GM13976 (cell line): ENCODE data around the gene ZNF333.
"Not testable (repeated sequence)": the region's sequence is repeated elsewhere in the genome, so short reads cannot be mapped to it uniquely, and the experiment has no call there.

Experiments used
- DNase-seq: peaks from one replicate; pipeline ENCODE4 v3.0.0; 2012; ENCODE audit warnings: low spot score
- in situ Hi-C: fragments of 300-500 bp; cut with MboI; formaldehyde crosslinking; loops from one replicate; pipeline ENCODE4 v1.12.0; 2022; ENCODE audit warnings: low sequenced_read_pairs, mixed read lengths, inconsistent platforms; ENCODE audit not compliant: unreplicated experiment
- TF ChIP-seq, protein P1 (sequence below): IDR thresholded peaks from 2 replicates; pipeline ENCODE4 v1.5.1; 2012; ENCODE audit warnings: borderline replicate concordance, mild to moderate bottlenecking; ENCODE audit not compliant: insufficient read depth; ENCODE audit errors: extremely low read depth, missing control alignments, control extremely low read depth

ZNF333 gene

GRCh38 chr19:14763497-14764145, 73.8 kb downstream of the ZNF333 start:
- no peak for DNase-seq
- in situ Hi-C loops, result no loop called here
- TF ChIP-seq, protein P1, sequence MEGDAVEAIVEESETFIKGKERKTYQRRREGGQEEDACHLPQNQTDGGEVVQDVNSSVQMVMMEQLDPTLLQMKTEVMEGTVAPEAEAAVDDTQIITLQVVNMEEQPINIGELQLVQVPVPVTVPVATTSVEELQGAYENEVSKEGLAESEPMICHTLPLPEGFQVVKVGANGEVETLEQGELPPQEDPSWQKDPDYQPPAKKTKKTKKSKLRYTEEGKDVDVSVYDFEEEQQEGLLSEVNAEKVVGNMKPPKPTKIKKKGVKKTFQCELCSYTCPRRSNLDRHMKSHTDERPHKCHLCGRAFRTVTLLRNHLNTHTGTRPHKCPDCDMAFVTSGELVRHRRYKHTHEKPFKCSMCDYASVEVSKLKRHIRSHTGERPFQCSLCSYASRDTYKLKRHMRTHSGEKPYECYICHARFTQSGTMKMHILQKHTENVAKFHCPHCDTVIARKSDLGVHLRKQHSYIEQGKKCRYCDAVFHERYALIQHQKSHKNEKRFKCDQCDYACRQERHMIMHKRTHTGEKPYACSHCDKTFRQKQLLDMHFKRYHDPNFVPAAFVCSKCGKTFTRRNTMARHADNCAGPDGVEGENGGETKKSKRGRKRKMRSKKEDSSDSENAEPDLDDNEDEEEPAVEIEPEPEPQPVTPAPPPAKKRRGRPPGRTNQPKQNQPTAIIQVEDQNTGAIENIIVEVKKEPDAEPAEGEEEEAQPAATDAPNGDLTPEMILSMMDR, result no peak

DNA sequence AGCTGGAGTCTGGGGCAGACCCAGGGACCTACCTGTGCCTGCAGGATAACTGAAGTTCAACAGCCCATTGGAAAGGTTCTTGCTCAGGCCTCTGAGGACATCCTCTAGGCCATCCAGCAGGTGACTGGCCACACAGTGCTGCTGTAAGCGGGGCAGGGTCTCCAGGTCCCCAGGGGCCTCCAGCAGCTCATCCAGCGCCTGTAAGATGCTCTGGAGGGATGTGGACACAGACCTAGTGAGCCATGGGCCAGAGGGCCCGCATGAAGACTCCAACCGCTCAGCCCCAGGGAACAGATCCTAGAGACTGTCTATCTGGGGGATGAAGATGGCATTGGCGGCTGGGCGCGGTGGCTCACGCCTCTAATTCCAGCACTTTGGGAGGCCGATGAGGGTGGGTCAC, 74.6 kb downstream of the ZNF333 start:
- in situ Hi-C loops, result no loop called here
- TF ChIP-seq, protein P1, result no peak
- no peak for DNase-seq

DNA sequence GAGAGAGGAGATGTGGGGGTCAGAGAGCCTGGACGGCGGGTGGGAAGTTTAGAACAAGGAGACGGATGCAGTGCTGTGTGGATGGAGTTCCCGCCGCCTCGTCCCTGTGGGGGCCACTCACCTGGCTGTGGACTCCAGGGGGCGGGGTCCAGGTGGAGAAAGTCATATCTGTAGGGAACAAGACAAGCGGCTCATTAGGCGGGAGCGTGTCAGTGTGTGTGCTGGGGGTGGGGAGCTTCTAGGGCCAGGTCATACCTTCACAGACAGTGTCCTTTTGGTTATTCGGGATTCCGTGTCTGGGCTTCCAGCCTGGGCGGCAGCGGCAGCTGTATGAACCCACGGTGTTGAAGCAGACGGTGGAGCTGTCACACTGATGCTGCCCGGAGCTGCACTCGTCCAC, 75.6 kb downstream of the ZNF333 start:
- DNase-seq, in situ Hi-C loops: not testable (repeated sequence)

DNA sequence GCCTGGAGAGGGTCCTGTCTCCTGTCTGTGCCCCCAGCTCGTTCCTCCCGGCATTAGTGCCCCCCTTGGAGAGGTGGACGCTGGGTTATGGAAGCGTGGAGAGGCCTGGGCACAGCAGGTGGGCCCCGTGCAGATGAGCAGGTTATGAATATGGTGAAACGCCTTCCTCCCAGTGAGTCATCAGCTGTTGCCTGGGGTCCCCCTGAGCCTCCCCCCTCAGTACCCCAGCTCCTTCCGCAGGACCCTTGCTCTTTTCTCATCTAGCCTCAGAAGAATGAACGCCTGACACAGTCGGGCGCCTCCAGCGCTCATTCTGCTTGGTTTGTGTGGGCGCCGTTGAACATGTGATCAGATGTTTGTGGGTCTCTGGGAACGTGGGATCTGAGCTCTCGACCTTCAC, 76.0 kb downstream of the ZNF333 start:
- DNase-seq, in situ Hi-C loops: not testable (repeated sequence)

- DNase-seq, result no peak
- in situ Hi-C loops, result no loop called here
- TF ChIP-seq, protein P1, result no peak
Observed at GRCh38 chr19:14767466-14767971, 77.7 kb downstream of the ZNF333 start.

GRCh38 chr19:14768001-14768400, 78.2 kb downstream of the ZNF333 start:
- in situ Hi-C loops, result no loop called here
- TF ChIP-seq, protein P1, result no peak
- no peak for DNase-seq

DNA sequence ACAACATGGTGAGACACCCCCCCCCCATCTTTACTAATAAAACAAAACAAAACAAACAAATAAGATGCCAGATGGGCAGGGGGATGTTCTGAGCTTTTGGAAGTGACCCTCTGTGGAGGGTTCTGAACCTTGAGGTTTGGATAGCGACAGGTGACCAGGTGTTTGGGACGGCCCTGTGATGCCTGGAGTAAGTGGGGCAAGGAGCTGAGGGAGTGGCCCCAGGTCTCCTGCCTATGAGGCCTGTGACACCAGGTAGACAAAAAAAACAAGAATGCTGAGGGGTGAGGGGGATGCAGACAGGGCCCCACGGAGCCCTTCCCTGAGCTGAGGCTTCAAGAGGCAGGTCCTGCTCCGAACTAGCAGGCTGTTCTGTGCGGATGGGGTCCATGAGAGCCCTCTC, 79.4 kb downstream of the ZNF333 start:
- in situ Hi-C loops, result no loop called here
- TF ChIP-seq, protein P1, result no peak
- DNase-seq, result no peak

GRCh38 chr19:14770136-14770535, 80.3 kb downstream of the ZNF333 start:
- TF ChIP-seq, protein P1, result no peak
- in situ Hi-C loops, result loop anchor here (10.0 kb wide), 1 partner anchor 195 kb away; the partner anchor contains the start of gene NDUFB7
- DNase-seq, result no peak
